PC-3 (cell line): ENCODE measurements around the gene PARVA. TPM values are rescaled to one million over a fixed set of nuclear protein-coding genes. Genes with fewer than 3 reads are reported as not detected.

Experiments
- ATAC-seq: fragments of 200-7000 bp; cut with Tn5 transposase; 2 replicates; pipeline ENCODE4 v1.9.1; 2020; ENCODE audit warnings: mild to moderate bottlenecking, moderate library complexity
- BruUV-seq: library from RNA; stranded (reverse); fragments of 400-500 nt; replicated peaks from 2 replicates; lab custom pipeline; 2021; lab: Mats Ljungman, UMichigan
- CTCF ChIA-PET: fragments of 300-600 bp; sonication (Branson Sonifier 250); formaldehyde crosslinking; loops from one replicate; lab custom pipeline; 2022; ENCODE audit warnings: antibody characterized with exemption; lab: Charles Lee
- POLR2A ChIA-PET: fragments of 300-600 bp; sonication (Branson Sonifier 250); formaldehyde crosslinking; loops from one replicate; lab custom pipeline; 2022; ENCODE audit warnings: antibody characterized with exemption; ENCODE audit not compliant: unreplicated experiment; lab: Charles Lee
- DNase-seq: peaks from one replicate; pipeline ENCODE4 v3.0.0-alpha.2; 2015
- H2AFZ ChIP-seq: fragments of 300-600 bp; sonication (generic); 2 replicates; pipeline ENCODE4 v1.6.0; 2016; ENCODE audit warnings: antibody characterized with exemption, low read length
- H3F3A ChIP-seq: fragments of 300-600 bp; sonication (generic); one replicate; pipeline ENCODE4 v1.6.0; 2017; ENCODE audit warnings: antibody characterized with exemption, low read length, control low read depth, mild to moderate bottlenecking; ENCODE audit not compliant: unreplicated experiment
- H3K27ac ChIP-seq: fragments of 300-600 bp; sonication (generic); 2 replicates; pipeline ENCODE4 v1.5.1; 2016; ENCODE audit warnings: mild to moderate bottlenecking, low read length
- H3K27me3 ChIP-seq: fragments of 300-600 bp; sonication (generic); 2 replicates; pipeline ENCODE4 v1.6.1; 2016; ENCODE audit warnings: low read length, mixed read lengths
- H3K36me3 ChIP-seq: fragments of 300-600 bp; sonication (generic); 2 replicates; pipeline ENCODE4 v1.6.1; 2016; ENCODE audit warnings: low read depth, mixed run types, low read length, mixed read lengths
- H3K4me1 ChIP-seq: fragments of 300-600 bp; sonication (generic); 2 replicates; pipeline ENCODE4 v1.5.1; 2016; ENCODE audit warnings: low read length; ENCODE audit not compliant: insufficient read depth
- H3K4me2 ChIP-seq: fragments of 300-600 bp; sonication (generic); 2 replicates; pipeline ENCODE4 v1.6.0; 2016; ENCODE audit warnings: low read length
- H3K4me3 ChIP-seq: fragments of 300-600 bp; sonication (generic); 2 replicates; pipeline ENCODE4 v1.5.1; 2016; ENCODE audit warnings: mild to moderate bottlenecking, low read length, mixed read lengths
- H3K79me2 ChIP-seq: fragments of 300-600 bp; sonication (generic); 2 replicates; pipeline ENCODE4 v1.6.1; 2017; ENCODE audit warnings: low read length, mixed read lengths
- H3K9ac ChIP-seq: fragments of 300-600 bp; sonication (generic); 2 replicates; pipeline ENCODE4 v1.6.0; 2016; ENCODE audit warnings: mild to moderate bottlenecking, low read length
- H3K9me2 ChIP-seq: fragments of 300-600 bp; sonication (generic); replicated peaks from 2 replicates; pipeline ENCODE4 v1.6.1; 2016; ENCODE audit warnings: mixed run types, low read length, mixed read lengths
- H3K9me3 ChIP-seq: fragments of 300-600 bp; sonication (generic); 2 replicates; pipeline ENCODE4 v1.6.1; 2016; ENCODE audit warnings: low read length, mixed read lengths
- H4K20me1 ChIP-seq: fragments of 300-600 bp; sonication (generic); 2 replicates; pipeline ENCODE4 v1.6.1; 2016; ENCODE audit warnings: low read length, mixed read lengths
- CTCF ChIP-seq: fragments of 300-600 bp; sonication (generic); conservative IDR thresholded peaks from 2 replicates; pipeline ENCODE4 v1.5.1; 2017; ENCODE audit warnings: antibody characterized with exemption, low read depth, mild to moderate bottlenecking, low read length
- EZH2 ChIP-seq: fragments of 300-600 bp; sonication (generic); IDR thresholded peaks from one replicate; pipeline ENCODE4 v1.6.1; 2017; ENCODE audit warnings: antibody characterized with exemption, mild to moderate bottlenecking, low read length; ENCODE audit not compliant: unreplicated experiment
- EZH2phosphoT487 ChIP-seq: fragments of 300-600 bp; sonication (generic); IDR thresholded peaks from 2 replicates; pipeline ENCODE4 v1.6.1; 2018; ENCODE audit warnings: mild to moderate bottlenecking, antibody characterized with exemption, low read length, borderline replicate concordance
- intact Hi-C: fragments of 100-400 bp; cut with micrococcal nuclease; formaldehyde crosslinking; loops from 2 replicates; pipeline ENCODE4 v1.9.0; 2023
- total RNA-seq: library from RNA; depleted of rRNA; stranded (reverse); fragments of >200 nt; gene quantifications from 2 replicates; pipeline ENCODE4 v1.2.3, GENCODE V29; 2014

The PARVA gene
- total RNA-seq, 1 experiment from 2014 or later: 13.5 TPM

- no peaks in the 10 kb centered on the region for H4K20me1 ChIP-seq
- H3K4me3 ChIP-seq: no peak overlapping the region
- H3K9me3 ChIP-seq: no peaks in the 10 kb centered on the region
- TF ChIP-seq CTCF (no peak), EZH2 (no peak), EZH2phosphoT487 (no peak)
- no peaks in the 10 kb centered on the region for H3K36me3 ChIP-seq
- no peak overlapping the region for H3K9ac ChIP-seq
- no peaks in the 10 kb centered on the region; the same call in 1 of the 2 replicates for H3K79me2 ChIP-seq
- no peaks in the 10 kb centered on the region for H3K9me2 ChIP-seq
- no peak overlapping the region for H2AFZ ChIP-seq
- ATAC-seq (no peak), DNase-seq (no peak)
- intact Hi-C loops: no loop called here
- ChIA-PET CTCF (no interaction called here), POLR2A (no interaction called here)
- peaks cover 11% of the 10 kb centered on the region for H3K4me1 ChIP-seq
- H3K27ac ChIP-seq: no peak overlapping the region
- H3F3A ChIP-seq: no peaks in the 10 kb centered on the region
- no TSS peak for BruUV-seq
- H3K27me3 ChIP-seq: no peaks in the 10 kb centered on the region
- H3K4me2 ChIP-seq: no peak overlapping the region
These were observed 57.9 kb downstream of the PARVA start for GRCh38 chr11:12435264-12435663.

GRCh38 chr11:12436266-12436665, 58.9 kb downstream of the PARVA start:
- Histone ChIP-seq H3K36me3 (no peaks in the 10 kb centered on the region), H3K4me2 (no peak overlapping the region), H3K9me2 (no peaks in the 10 kb centered on the region), H3K4me3 (no peak overlapping the region), H3K79me2 (no peaks in the 10 kb centered on the region; the same call in 1 of the 2 replicates), H3K4me1 (peaks cover 2% of the 10 kb centered on the region), H2AFZ (no peak overlapping the region), H3K27me3 (no peaks in the 10 kb centered on the region), H3K9me3 (no peaks in the 10 kb centered on the region), H3K9ac (no peak overlapping the region), H4K20me1 (no peaks in the 10 kb centered on the region), H3F3A (no peaks in the 10 kb centered on the region), H3K27ac (no peak overlapping the region)
- ChIA-PET CTCF (no interaction called here), POLR2A (no interaction called here)
- intact Hi-C loops: no loop called here
- no peak for ATAC-seq
- BruUV-seq: no TSS peak
- TF ChIP-seq EZH2: no peak
- no peak for TF ChIP-seq EZH2phosphoT487
- no peak for TF ChIP-seq CTCF
- no peak for DNase-seq

GRCh38 chr11:12438291-12438690, 60.9 kb downstream of the PARVA start:
- no peaks in the 10 kb centered on the region for H3K27me3 ChIP-seq
- no peak overlapping the region for H3K9ac ChIP-seq
- no peaks in the 10 kb centered on the region for H3K36me3 ChIP-seq
- ChIA-PET POLR2A (interaction anchor here (0.6 kb wide), 1 partner anchor 201 kb away, joined by 10 read pairs; no protein-coding TSS in a partner anchor), CTCF (no interaction called here)
- ATAC-seq (no peak), DNase-seq (no peak)
- H4K20me1 ChIP-seq: no peaks in the 10 kb centered on the region
- no peak for TF ChIP-seq CTCF
- TF ChIP-seq EZH2phosphoT487: no peak
- no peak for TF ChIP-seq EZH2
- H2AFZ ChIP-seq: no peak overlapping the region
- no peak overlapping the region for H3K4me3 ChIP-seq
- no peak overlapping the region for H3K27ac ChIP-seq
- intact Hi-C loops: no loop called here
- no peak overlapping the region for H3K4me2 ChIP-seq
- no peaks in the 10 kb centered on the region for H3F3A ChIP-seq
- H3K9me3 ChIP-seq: no peaks in the 10 kb centered on the region
- no TSS peak for BruUV-seq
- H3K9me2 ChIP-seq: no peaks in the 10 kb centered on the region
- H3K79me2 ChIP-seq: no peaks in the 10 kb centered on the region
- H3K4me1 ChIP-seq: peaks cover 8% of the 10 kb centered on the region; the same call in 1 of the 2 replicates
